HUES6 (cell line): ENCODE measurements around the gene KRTAP5-10.
"Not testable (repeated sequence)": the region's sequence is repeated elsewhere in the genome, so short reads cannot be mapped to it uniquely, and the experiment has no call there.

Experiments
- H3K27ac ChIP-seq: 2 replicates; pipeline ENCODE4 v1.7.0; 2013; ENCODE audit warnings: low read depth, mild to moderate bottlenecking, low read length, inconsistent platforms
- H3K27me3 ChIP-seq: 2 replicates; pipeline ENCODE4 v1.6.1; 2013; ENCODE audit warnings: low read length; ENCODE audit not compliant: control insufficient read depth, insufficient read depth
- H3K36me3 ChIP-seq: 2 replicates; pipeline ENCODE4 v1.6.1; 2013; ENCODE audit warnings: low read length; ENCODE audit not compliant: control insufficient read depth, insufficient read depth
- H3K4me1 ChIP-seq: 2 replicates; pipeline ENCODE4 v1.6.1; 2013; ENCODE audit warnings: low read length; ENCODE audit not compliant: control insufficient read depth, insufficient read depth
- H3K4me3 ChIP-seq: 2 replicates; pipeline ENCODE4 v1.5.1; 2013; ENCODE audit warnings: low read depth, low read length
- H3K9ac ChIP-seq: one replicate; pipeline ENCODE4 v1.6.1; 2013; ENCODE audit warnings: mild to moderate bottlenecking, low read length
- H3K9me3 ChIP-seq: 2 replicates; pipeline ENCODE4 v1.6.1; 2013; ENCODE audit warnings: low read depth, low read length; ENCODE audit not compliant: control insufficient read depth, insufficient read depth

Gene KRTAP5-10

GRCh38 chr11:71565263-71565662, at the start of gene KRTAP5-10:
Gene KRTAP5-10 (plus strand): TSS chr11:71565563. CDS start chr11:71565588, 25 bp downstream.
- no peak within 1 kb of the TSS for H3K9ac ChIP-seq
- H3K4me1 ChIP-seq: peaks cover 21% of the 10 kb centered on the region
- no peaks in the 10 kb centered on the region for H3K36me3 ChIP-seq
- H3K27ac ChIP-seq: no peak within 1 kb of the TSS
- H3K4me3 ChIP-seq: no peak within 1 kb of the TSS
- H3K9me3 ChIP-seq: peaks cover 11% of the 10 kb centered on the region; the same call in 1 of the 2 replicates
- no peaks in the 10 kb centered on the region for H3K27me3 ChIP-seq

GRCh38 chr11:71518506-71519471, 46.6 kb upstream of the KRTAP5-10 start:
- H3K27me3 ChIP-seq: no peaks in the 10 kb centered on the region
- no peaks in the 10 kb centered on the region for H3K4me1 ChIP-seq
- no peak overlapping the region for H3K27ac ChIP-seq
- no peaks in the 10 kb centered on the region for H3K36me3 ChIP-seq
- H3K4me3 ChIP-seq: no peak overlapping the region
- H3K9me3 ChIP-seq: no peaks in the 10 kb centered on the region
- no peak overlapping the region for H3K9ac ChIP-seq

- no peaks in the 10 kb centered on the region for H3K36me3 ChIP-seq
- H3K9me3 ChIP-seq: no peaks in the 10 kb centered on the region
- no peak overlapping the region for H3K27ac ChIP-seq
Measured at GRCh38 chr11:71519546-71519945, 45.8 kb upstream of the KRTAP5-10 start.

GRCh38 chr11:71525188-71525937, 40.0 kb upstream of the KRTAP5-10 start:
- Histone ChIP-seq H3K4me3 (no peak overlapping the region), H3K27me3 (peaks cover 4% of the 10 kb centered on the region; the same call in 1 of the 2 replicates), H3K9ac (no peak overlapping the region), H3K4me1 (no peaks in the 10 kb centered on the region; the same call in 1 of the 2 replicates), H3K9me3 (no peaks in the 10 kb centered on the region; the same call in 1 of the 2 replicates), H3K27ac (no peak overlapping the region), H3K36me3 (no peaks in the 10 kb centered on the region)

More at GRCh38 chr11:71519546-71519945, 45.8 kb upstream of the KRTAP5-10 start:
- no peak overlapping the region for H3K4me3 ChIP-seq
- H3K4me1 ChIP-seq: no peaks in the 10 kb centered on the region
- H3K9ac ChIP-seq: no peak overlapping the region
- H3K27me3 ChIP-seq: no peaks in the 10 kb centered on the region

GRCh38 chr11:71525938-71526495, 39.3 kb upstream of the KRTAP5-10 start:
- H3K4me3 ChIP-seq: no peak overlapping the region

GRCh38 chr11:71526796-71527575, 38.4 kb upstream of the KRTAP5-10 start, which contains the start of gene KRTAP5-7:
Gene KRTAP5-7 (plus strand): TSS chr11:71527267. CDS start chr11:71527301, 34 bp downstream.
- H3K4me1 ChIP-seq, H3K9me3 ChIP-seq, H3K27ac ChIP-seq, H3K9ac ChIP-seq, H3K4me3 ChIP-seq, H3K36me3 ChIP-seq, H3K27me3 ChIP-seq: not testable (repeated sequence)

More at GRCh38 chr11:71525938-71526495, 39.3 kb upstream of the KRTAP5-10 start:
- peaks cover 4% of the 10 kb centered on the region; the same call in 1 of the 2 replicates for H3K27me3 ChIP-seq
- H3K36me3 ChIP-seq: no peaks in the 10 kb centered on the region
- no peak overlapping the region for H3K9ac ChIP-seq
- no peak overlapping the region for H3K27ac ChIP-seq
- H3K4me1 ChIP-seq: no peaks in the 10 kb centered on the region; the same call in 1 of the 2 replicates
- no peaks in the 10 kb centered on the region; the same call in 1 of the 2 replicates for H3K9me3 ChIP-seq

GRCh38 chr11:71527576-71528210, 37.7 kb upstream of the KRTAP5-10 start:
- no peaks in the 10 kb centered on the region; the same call in 1 of the 2 replicates for H3K4me1 ChIP-seq

GRCh38 chr11:71530602-71531001, 34.8 kb upstream of the KRTAP5-10 start:
- no peak overlapping the region for H3K27ac ChIP-seq
- no peak overlapping the region for H3K9ac ChIP-seq
- H3K36me3 ChIP-seq: no peaks in the 10 kb centered on the region
- H3K4me1 ChIP-seq: no peaks in the 10 kb centered on the region; the same call in 1 of the 2 replicates
- H3K27me3 ChIP-seq: peaks cover 4% of the 10 kb centered on the region; the same call in 1 of the 2 replicates
- H3K9me3 ChIP-seq: no peaks in the 10 kb centered on the region
- H3K4me3 ChIP-seq: no peak overlapping the region

More at GRCh38 chr11:71527576-71528210, 37.7 kb upstream of the KRTAP5-10 start:
- Histone ChIP-seq H3K4me3 (no peak overlapping the region), H3K9me3 (no peaks in the 10 kb centered on the region; the same call in 1 of the 2 replicates), H3K27ac (no peak overlapping the region), H3K27me3 (peaks cover 4% of the 10 kb centered on the region; the same call in 1 of the 2 replicates), H3K9ac (no peak overlapping the region), H3K36me3 (no peaks in the 10 kb centered on the region)

- H3K4me1 ChIP-seq: no peaks in the 10 kb centered on the region; the same call in 1 of the 2 replicates
- no peak overlapping the region for H3K9ac ChIP-seq
- no peak overlapping the region for H3K27ac ChIP-seq
- H3K4me3 ChIP-seq: no peak overlapping the region
- no peaks in the 10 kb centered on the region for H3K36me3 ChIP-seq
- H3K9me3 ChIP-seq: no peaks in the 10 kb centered on the region
- peaks cover 4% of the 10 kb centered on the region; the same call in 1 of the 2 replicates for H3K27me3 ChIP-seq
Measured at GRCh38 chr11:71532036-71532610, 33.2 kb upstream of the KRTAP5-10 start.
